Hepatocyte (in vitro differentiated cells): ENCODE results near the gene SH3BP1. TPM values are rescaled to one million over a fixed set of nuclear protein-coding genes. Genes with fewer than 3 reads are reported as not detected.
"Not testable (repeated sequence)": the region's sequence is repeated elsewhere in the genome, so short reads cannot be mapped to it uniquely, and the experiment has no call there.

ENCODE experiments used
- DNase-seq: peaks from one replicate; pipeline ENCODE4 v3.0.0-alpha.2; 2016; ENCODE audit warnings: low spot score
- H2AFZ ChIP-seq: fragments of 200-600 bp; sonication (generic); 2 replicates; pipeline ENCODE4 v1.6.0; 2016; ENCODE audit warnings: antibody characterized with exemption, mild to moderate bottlenecking
- H3K27ac ChIP-seq: fragments of 200-600 bp; sonication (generic); 2 replicates; pipeline ENCODE4 v1.5.1; 2016; ENCODE audit warnings: mild to moderate bottlenecking
- H3K27me3 ChIP-seq: fragments of 200-600 bp; sonication (generic); 2 replicates; pipeline ENCODE4 v1.6.1; 2016
- H3K36me3 ChIP-seq: fragments of 200-600 bp; sonication (generic); replicated peaks from 2 replicates; pipeline ENCODE4 v1.5.1; 2016; ENCODE audit warnings: low read depth; ENCODE audit not compliant: insufficient read depth
- H3K4me1 ChIP-seq: fragments of 200-600 bp; sonication (generic); 2 replicates; pipeline ENCODE4 v1.5.1; 2016; ENCODE audit warnings: mild to moderate bottlenecking, moderate library complexity; ENCODE audit not compliant: insufficient read depth
- H3K4me2 ChIP-seq: fragments of 200-600 bp; sonication (generic); 2 replicates; pipeline ENCODE4 v1.6.0; 2016
- H3K4me3 ChIP-seq: fragments of 200-600 bp; sonication (generic); 2 replicates; pipeline ENCODE4 v1.5.1; 2016; ENCODE audit warnings: mild to moderate bottlenecking
- H3K79me2 ChIP-seq: fragments of 200-600 bp; sonication (generic); 2 replicates; pipeline ENCODE4 v1.6.0; 2017; ENCODE audit warnings: mild to moderate bottlenecking
- H3K9me2 ChIP-seq: fragments of 200-600 bp; sonication (generic); replicated peaks from 2 replicates; pipeline ENCODE4 v1.6.0; 2017; ENCODE audit warnings: mild to moderate bottlenecking; ENCODE audit not compliant: insufficient read depth
- H3K9me3 ChIP-seq: fragments of 200-600 bp; sonication (generic); 2 replicates; pipeline ENCODE4 v1.5.1; 2016; ENCODE audit warnings: low read depth, mild to moderate bottlenecking
- H4K20me1 ChIP-seq: fragments of 200-600 bp; sonication (generic); 2 replicates; pipeline ENCODE4 v1.6.0; 2016; ENCODE audit warnings: mild to moderate bottlenecking; ENCODE audit not compliant: insufficient read depth, poor library complexity, severe bottlenecking
- CTCF ChIP-seq: fragments of 200-600 bp; sonication (generic); IDR thresholded peaks from 2 replicates; pipeline ENCODE4 v1.5.1; 2016; ENCODE audit warnings: antibody characterized with exemption, mild to moderate bottlenecking; ENCODE audit not compliant: poor library complexity
- EZH2 ChIP-seq: fragments of 200-600 bp; sonication (generic); IDR thresholded peaks from 2 replicates; pipeline ENCODE4 v1.6.1; 2016; ENCODE audit warnings: antibody characterized with exemption, mild to moderate bottlenecking, borderline replicate concordance
- EZH2phosphoT487 ChIP-seq: fragments of 200-600 bp; sonication (generic); IDR thresholded peaks from one replicate; pipeline ENCODE4 v1.6.1; 2018; ENCODE audit warnings: antibody characterized with exemption, mild to moderate bottlenecking, low read depth, moderate library complexity; ENCODE audit not compliant: unreplicated experiment, severe bottlenecking
- WGBS: methylation state at CpG from one replicate; pipeline ENCODE4 v1.1.6; 2016; ENCODE audit warnings: low lambda C conversion rate; ENCODE audit errors: missing lambda C conversion rate; 5-methylcytosine and 5-hydroxymethylcytosine counted together
- polyA plus RNA-seq: library from polyadenylated mRNA; unstranded; fragments of >200 nt; fragmentation: Nextera tagmentation; extraction: Ambion mirVana; gene quantifications from 2 replicates; pipeline ENCODE4 v1.2.1, GENCODE V29; 2016
- total RNA-seq: library from RNA; depleted of rRNA; stranded (reverse); fragments of >200 nt; gene quantifications from 2 replicates; pipeline ENCODE4 v1.2.3, GENCODE V29; 2014

SH3BP1 gene
- total and polyA plus RNA-seq, 2 experiments from 2014 or later, result 12.3 to 14.0 TPM

GRCh38 chr22:37599153-37599552, 40.3 kb upstream of the SH3BP1 start:
- Histone ChIP-seq H3K27me3 (no peaks in the 10 kb centered on the region), H3K9me3 (no peaks in the 10 kb centered on the region), H3K9me2 (no peaks in the 10 kb centered on the region), H3K4me2 (no peak overlapping the region), H3K27ac (no peak overlapping the region), H3K36me3 (no peaks in the 10 kb centered on the region), H4K20me1 (no peaks in the 10 kb centered on the region), H2AFZ (no peak overlapping the region), H3K79me2 (no peaks in the 10 kb centered on the region), H3K4me3 (no peak overlapping the region), H3K4me1 (no peaks in the 10 kb centered on the region)
- whole genome bisulfite sequencing, result 85% methylated on average over 4 of the region's 4 CpGs
- TF ChIP-seq EZH2 (no peak), CTCF (no peak)
- DNase-seq, result no peak

- no peak overlapping the region for H2AFZ ChIP-seq
- H3K4me1 ChIP-seq, result no peaks in the 10 kb centered on the region
- no peaks in the 10 kb centered on the region for H4K20me1 ChIP-seq
- H3K9me2 ChIP-seq, result no peaks in the 10 kb centered on the region
- H3K27ac ChIP-seq, result peak overlapping the region; percentile 46
- no peaks in the 10 kb centered on the region for H3K9me3 ChIP-seq
- H3K4me2 ChIP-seq, result peak overlapping the region; percentile 65
- DNase-seq, result no peak
- WGBS, result 41% methylated on average over 4 of the region's 4 CpGs
- no peaks in the 10 kb centered on the region for H3K79me2 ChIP-seq
- TF ChIP-seq EZH2phosphoT487 (no peak), EZH2 (no peak), CTCF (no peak)
- H3K4me3 ChIP-seq, result no peak overlapping the region
- no peaks in the 10 kb centered on the region for H3K36me3 ChIP-seq
- no peaks in the 10 kb centered on the region for H3K27me3 ChIP-seq
Measured at GRCh38 chr22:37601203-37601539, 38.3 kb upstream of the SH3BP1 start.

GRCh38 chr22:37601540-37602442, 37.7 kb upstream of the SH3BP1 start:
- peak overlapping the region; percentile 46 for H3K27ac ChIP-seq

GRCh38 chr22:37602546-37603277, 36.8 kb upstream of the SH3BP1 start:
- not testable (repeated sequence) for H3K4me1 ChIP-seq, H3K27ac ChIP-seq, H3K9me3 ChIP-seq, H4K20me1 ChIP-seq, H3K4me2 ChIP-seq, H3K4me3 ChIP-seq, H3K79me2 ChIP-seq, H3K36me3 ChIP-seq, H2AFZ ChIP-seq, DNase-seq, H3K27me3 ChIP-seq, H3K9me2 ChIP-seq
- 83% methylated on average over 5 of the region's 5 CpGs for WGBS

More at GRCh38 chr22:37601540-37602442, 37.7 kb upstream of the SH3BP1 start:
- no peak overlapping the region for H2AFZ ChIP-seq
- no peaks in the 10 kb centered on the region for H3K27me3 ChIP-seq
- TF ChIP-seq CTCF (no peak), EZH2 (no peak), EZH2phosphoT487 (no peak)
- H3K4me1 ChIP-seq, result no peaks in the 10 kb centered on the region
- H3K36me3 ChIP-seq, result no peaks in the 10 kb centered on the region
- H3K79me2 ChIP-seq, result no peaks in the 10 kb centered on the region
- no peak overlapping the region for H3K4me3 ChIP-seq
- peak overlapping the region; percentile 65 for H3K4me2 ChIP-seq
- no peaks in the 10 kb centered on the region for H4K20me1 ChIP-seq
- no peaks in the 10 kb centered on the region for H3K9me3 ChIP-seq
- no peaks in the 10 kb centered on the region for H3K9me2 ChIP-seq
- 41% methylated on average over 14 of the region's 14 CpGs for WGBS
- DNase-seq, result peak; percentile 77
